Erythroblast (primary cell): Measurements from ENCODE around the gene PTPRN2.
"Not testable (repeated sequence)": the region's sequence is repeated elsewhere in the genome, so short reads cannot be mapped to it uniquely, and the experiment has no call there.

Source experiments
- DNase-seq, 2 experiments: peaks; one replicate each; lab custom pipeline; 2025; lab: John Stamatoyannopoulos, UW
- GATA1 ChIP-seq: IDR thresholded peaks from 2 replicates; pipeline ENCODE4 v1.6.1; 2011; ENCODE audit warnings: low read depth, mild to moderate bottlenecking, control low read depth, low read length, moderate library complexity
- POLR2A ChIP-seq: IDR thresholded peaks from 2 replicates; pipeline ENCODE4 v1.6.1; 2011; ENCODE audit warnings: mild to moderate bottlenecking, low read length

The PTPRN2 gene

GRCh38 chr7:157736341-157736740 is 851.3 kb downstream of the PTPRN2 start:
- no peak for DNase-seq
- no peak for TF ChIP-seq GATA1
- no peak for TF ChIP-seq POLR2A

GRCh38 chr7:157735826-157736225 is 851.8 kb downstream of the PTPRN2 start:
- no peak for DNase-seq
- TF ChIP-seq POLR2A (no peak), GATA1 (no peak)

- TF ChIP-seq GATA1 (no peak), POLR2A (no peak)
- no peak for DNase-seq
Observed at GRCh38 chr7:157734676-157735640, 852.7 kb downstream of the PTPRN2 start.

- not testable (repeated sequence) for DNase-seq
Observed at GRCh38 chr7:157733760-157734395, 853.7 kb downstream of the PTPRN2 start.

- TF ChIP-seq GATA1 (no peak), POLR2A (no peak)
- DNase-seq = no peak
Observed at GRCh38 chr7:157731126-157731525, 856.5 kb downstream of the PTPRN2 start.

GRCh38 chr7:157730614-157731013 is 857.0 kb downstream of the PTPRN2 start:
- DNase-seq = no peak
- TF ChIP-seq POLR2A (no peak), GATA1 (no peak)

- TF ChIP-seq POLR2A (no peak), GATA1 (no peak)
- no peak for DNase-seq
Observed at GRCh38 chr7:157729566-157729965, 858.1 kb downstream of the PTPRN2 start.

GRCh38 chr7:157727964-157728615 is 859.5 kb downstream of the PTPRN2 start:
- DNase-seq = no peak
- no peak for TF ChIP-seq POLR2A
- TF ChIP-seq GATA1 = no peak

- no peak for DNase-seq
- TF ChIP-seq POLR2A = no peak
- TF ChIP-seq GATA1 = no peak
Observed at GRCh38 chr7:157726764-157727163, 860.9 kb downstream of the PTPRN2 start.

GRCh38 chr7:157725312-157725711 is 862.3 kb downstream of the PTPRN2 start:
- not testable (repeated sequence) for DNase-seq

GRCh38 chr7:157723205-157723604 is 864.4 kb downstream of the PTPRN2 start:
- DNase-seq = no peak
- TF ChIP-seq GATA1 = no peak
- no peak for TF ChIP-seq POLR2A

GRCh38 chr7:157722137-157723060 is 865.2 kb downstream of the PTPRN2 start:
- TF ChIP-seq GATA1 (no peak), POLR2A (no peak)
- no peak for DNase-seq
